DMS53 treated with DMSO at 0.1 percent for 48 hours (cell line): ENCODE data around the gene HIF1A.

Source experiments
- DNase-seq: peaks from one replicate; lab custom pipeline; 2025; ENCODE audit not compliant: unreplicated experiment; lab: John Stamatoyannopoulos, UW

The HIF1A gene

GRCh38 chr14:61672796-61673195, 22.5 kb upstream of the HIF1A start:
- peak; percentile 7 for DNase-seq

GRCh38 chr14:61673305-61673704, 22.0 kb upstream of the HIF1A start:
- no peak for DNase-seq

DNA sequence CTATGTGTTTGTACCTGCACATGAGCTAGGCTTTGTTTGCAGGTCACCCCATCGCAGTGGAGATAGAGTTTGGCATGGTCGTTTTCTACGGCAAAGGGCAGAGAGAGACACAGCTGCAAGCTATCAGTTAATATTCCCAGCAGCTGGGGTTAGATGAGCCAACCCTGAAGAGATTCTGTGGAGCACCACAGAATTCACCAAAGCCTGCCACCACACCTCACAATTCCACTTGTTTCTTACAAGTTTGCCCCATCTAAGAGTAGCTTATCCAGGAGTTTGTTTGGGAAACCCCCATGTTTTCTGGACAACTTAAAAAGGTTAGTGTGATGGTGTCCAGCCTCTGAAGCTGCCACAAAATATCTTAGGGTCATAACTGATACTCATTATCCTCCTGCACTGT, 20.0 kb upstream of the HIF1A start:
- DNase-seq, result no peak

DNA sequence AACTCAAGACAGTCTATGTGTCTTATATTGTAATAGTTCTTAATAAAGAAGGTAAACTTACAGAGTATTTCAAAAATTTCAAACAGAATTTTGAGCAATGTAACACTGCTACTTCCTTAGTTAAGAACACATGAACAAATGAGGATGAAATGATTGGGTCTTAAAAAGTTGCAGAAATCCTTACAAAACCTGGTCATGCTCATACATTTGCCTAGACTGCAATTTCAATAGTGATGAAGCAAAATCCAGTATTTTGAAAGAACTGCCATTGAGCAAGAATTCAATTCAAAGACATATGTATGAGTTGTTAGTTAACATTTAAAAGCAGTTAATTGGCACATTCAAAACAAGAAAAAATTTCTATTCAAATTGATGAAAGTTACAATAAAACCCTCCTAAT, 17.8 kb upstream of the HIF1A start:
- DNase-seq, result no peak

GRCh38 chr14:61678975-61679374, 16.3 kb upstream of the HIF1A start:
- DNase-seq, result no peak

GRCh38 chr14:61681413-61681812, 13.9 kb upstream of the HIF1A start:
- no peak for DNase-seq

DNA sequence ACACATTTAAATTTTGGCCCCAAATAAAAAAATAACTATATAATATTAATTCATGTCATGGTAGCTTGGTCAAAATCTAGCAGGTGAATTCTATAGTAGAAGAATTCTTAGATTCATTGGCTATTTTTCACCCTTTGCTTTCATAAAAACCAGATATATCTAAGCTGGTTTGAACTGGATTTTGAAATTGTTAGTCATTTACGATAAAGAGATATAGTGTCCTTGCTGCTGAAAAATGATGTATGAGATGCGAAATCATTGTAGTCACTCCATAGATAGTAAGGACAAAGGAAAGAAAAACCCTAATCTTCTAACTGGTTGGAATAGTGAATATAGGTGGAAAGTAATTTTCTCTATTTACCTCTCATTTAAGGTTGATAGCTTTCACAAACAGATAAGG, 12.2 kb upstream of the HIF1A start:
- no peak for DNase-seq

- DNase-seq, result no peak
Observed at GRCh38 chr14:61690039-61690438, 5.3 kb upstream of the HIF1A start.

GRCh38 chr14:61690982-61691381, 4.3 kb upstream of the HIF1A start:
- no peak for DNase-seq

DNA sequence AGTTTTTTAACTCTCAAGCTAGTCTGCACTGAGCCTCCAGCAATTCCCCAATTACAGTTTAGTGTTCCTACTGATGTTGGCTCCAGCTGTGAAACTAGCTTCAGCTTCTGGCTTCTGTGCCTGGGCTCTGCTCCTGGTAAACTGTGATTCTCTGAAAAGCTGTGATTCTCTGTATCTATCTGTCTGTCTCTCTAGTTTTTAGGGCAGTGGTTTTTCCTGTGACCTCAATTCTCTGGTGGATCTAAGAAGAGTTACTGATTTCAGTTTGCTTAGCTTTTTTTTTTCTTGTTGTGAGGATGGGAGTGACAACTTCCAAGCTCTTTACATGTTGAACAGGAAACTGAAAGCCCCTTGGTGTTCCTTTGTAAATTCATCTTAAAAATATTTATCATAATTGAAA, 3.8 kb upstream of the HIF1A start:
- no peak for DNase-seq

GRCh38 chr14:61694039-61694438, 1.3 kb upstream of the HIF1A start:
- no peak for DNase-seq

- peak; percentile 6 for DNase-seq
Observed at GRCh38 chr14:61695695-61696527, 598 bp downstream of the HIF1A start.

GRCh38 chr14:61696753-61697318, 1.5 kb downstream of the HIF1A start:
- DNase-seq, result no peak

- no peak for DNase-seq
Observed at GRCh38 chr14:61698206-61698980, 3.1 kb downstream of the HIF1A start.

DNA sequence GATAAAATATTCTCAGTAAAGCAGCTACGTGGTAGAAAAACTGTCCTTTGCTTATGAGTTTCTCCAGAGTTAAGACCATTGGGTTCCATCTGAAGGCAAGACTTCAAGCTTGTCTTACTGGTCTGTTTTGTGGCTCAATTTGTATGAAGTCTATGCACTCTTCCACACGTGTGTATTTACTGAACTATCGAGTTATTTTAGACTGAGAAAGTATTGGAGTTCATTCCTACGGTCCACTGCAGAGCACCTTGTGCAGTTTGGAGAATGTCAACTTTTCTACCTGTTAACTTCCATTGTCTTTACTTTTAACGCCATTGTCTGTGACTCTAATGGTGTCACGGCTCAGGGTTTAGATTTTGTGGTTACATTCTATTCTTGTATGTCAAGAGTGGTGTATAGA, 3.7 kb downstream of the HIF1A start:
- DNase-seq, result no peak

GRCh38 chr14:61700104-61700886, 5.0 kb downstream of the HIF1A start:
- no peak for DNase-seq

DNA sequence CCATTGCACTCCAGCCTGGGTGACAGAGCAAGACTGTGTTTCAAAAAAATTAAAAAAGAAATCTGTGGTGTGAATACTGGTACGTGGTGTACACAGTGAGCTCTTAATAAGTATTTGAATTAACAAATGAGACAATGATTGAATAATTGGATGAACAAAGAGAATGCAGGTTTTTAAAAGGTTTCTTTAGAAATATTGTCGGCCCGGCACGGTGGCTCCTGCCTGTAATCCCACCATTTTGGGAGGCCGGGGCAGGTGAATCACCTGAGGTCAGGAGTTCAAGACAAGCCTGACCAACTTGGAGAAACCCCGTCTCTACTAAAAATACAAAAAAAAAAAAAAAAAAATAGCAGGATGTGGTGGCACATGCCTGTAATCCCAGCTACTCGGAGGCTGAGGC, 6.6 kb downstream of the HIF1A start:
- no peak for DNase-seq

- no peak for DNase-seq
Observed at GRCh38 chr14:61703342-61704129, 8.2 kb downstream of the HIF1A start.

DNA sequence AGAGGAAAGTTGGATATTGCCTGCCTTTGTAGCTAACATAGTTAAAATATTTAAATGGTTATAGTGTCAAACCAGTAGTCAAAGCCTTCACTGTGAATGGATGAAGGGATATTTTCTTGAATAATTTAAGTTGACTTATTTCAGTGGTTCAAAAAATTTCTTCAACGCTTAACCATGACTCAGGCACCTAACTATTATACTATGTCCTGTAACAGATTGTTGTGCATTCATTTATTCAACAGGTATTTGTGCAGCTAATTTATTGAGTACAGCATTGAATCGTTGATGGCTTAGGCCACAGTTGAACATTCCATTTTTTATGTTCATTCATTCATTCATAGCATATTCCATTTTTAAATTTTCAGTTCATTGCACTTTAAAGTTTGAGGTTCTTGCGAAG, 9.2 kb downstream of the HIF1A start:
- no peak for DNase-seq

DNA sequence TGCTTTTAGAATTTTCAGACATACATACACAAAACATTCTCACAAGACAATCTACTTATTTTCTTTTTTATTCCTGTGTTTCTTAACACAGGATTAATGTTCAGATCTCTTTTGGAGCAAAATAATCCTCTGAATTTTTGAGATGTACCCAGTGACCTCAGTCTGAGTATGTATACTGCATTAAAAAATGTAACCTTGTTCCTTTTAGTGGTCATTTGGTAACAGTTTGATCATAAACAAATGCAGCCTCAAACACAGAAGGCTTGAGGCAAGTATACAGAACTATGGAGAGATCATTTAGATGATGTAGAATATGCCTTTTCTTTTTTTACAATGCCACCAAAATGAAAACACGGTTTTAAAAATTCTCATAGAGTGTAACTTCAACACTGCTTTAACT, 9.7 kb downstream of the HIF1A start:
- DNase-seq, result no peak
